Activated CD4-positive, CD25-positive, alpha-beta regulatory T cell (primary cell): ENCODE measurements around the gene FAM83E.
A peak's percentile ranks its signal among the peaks of the same experiment; 100 is the strongest.

ENCODE experiments used
- DNase-seq, 4 experiments: peaks; one replicate each; lab custom pipeline; 2025; lab: John Stamatoyannopoulos, UW

Gene FAM83E

DNA sequence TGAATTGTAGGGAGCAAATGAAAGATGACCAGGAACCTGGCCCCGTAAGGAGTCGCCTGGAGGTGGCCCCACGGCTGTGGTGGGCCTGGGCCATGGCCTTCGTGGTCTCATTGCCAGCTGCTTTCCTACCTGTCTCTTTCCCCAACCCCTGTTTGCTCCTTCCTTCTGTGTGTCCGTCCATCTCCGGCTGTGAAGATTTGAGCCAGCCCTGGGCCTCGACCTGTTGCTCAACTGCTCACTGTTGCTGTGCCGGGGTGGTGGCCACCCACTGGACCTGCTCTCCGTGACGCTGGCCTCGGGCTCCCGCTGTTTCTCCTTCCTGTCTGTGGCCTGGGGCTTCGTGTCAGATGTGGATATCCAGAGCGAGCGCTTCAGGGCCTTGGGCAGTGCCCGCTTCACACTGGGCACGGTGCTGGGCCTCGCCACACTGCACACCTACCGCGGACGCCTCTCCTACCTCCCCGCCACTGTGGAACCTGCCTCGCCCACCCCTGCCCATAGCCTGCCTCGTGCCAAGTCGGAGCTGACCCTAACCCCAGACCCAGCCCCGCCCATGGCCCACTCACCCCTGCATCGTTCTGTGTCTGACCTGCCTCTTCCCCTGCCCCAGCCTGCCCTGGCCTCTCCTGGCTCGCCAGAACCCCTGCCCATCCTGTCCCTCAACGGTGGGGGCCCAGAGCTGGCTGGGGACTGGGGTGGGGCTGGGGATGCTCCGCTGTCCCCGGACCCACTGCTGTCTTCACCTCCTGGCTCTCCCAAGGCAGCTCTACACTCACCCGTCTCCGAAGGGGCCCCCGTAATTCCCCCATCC, 13.8 kb upstream of the FAM83E start:
- no peak for DNase-seq

DNA sequence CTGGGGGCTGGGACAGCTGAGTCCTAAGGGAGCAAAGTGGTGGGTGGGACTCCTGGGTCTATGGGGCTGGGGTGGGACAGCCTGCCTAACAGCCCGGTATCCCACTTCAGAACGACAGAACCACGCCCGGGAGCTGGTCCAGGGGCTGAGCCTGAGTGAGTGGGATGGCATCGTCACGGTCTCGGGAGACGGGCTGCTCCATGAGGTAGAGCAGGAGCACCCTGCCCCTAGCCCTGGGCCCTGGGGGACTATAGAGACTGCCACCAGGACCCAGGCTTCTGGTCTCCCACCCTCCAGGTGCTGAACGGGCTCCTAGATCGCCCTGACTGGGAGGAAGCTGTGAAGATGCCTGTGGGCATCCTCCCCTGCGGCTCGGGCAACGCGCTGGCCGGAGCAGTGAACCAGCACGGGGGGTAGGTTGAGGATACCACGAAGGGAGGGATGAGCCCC, 13.0 kb upstream of the FAM83E start:
- no peak for DNase-seq

DNA sequence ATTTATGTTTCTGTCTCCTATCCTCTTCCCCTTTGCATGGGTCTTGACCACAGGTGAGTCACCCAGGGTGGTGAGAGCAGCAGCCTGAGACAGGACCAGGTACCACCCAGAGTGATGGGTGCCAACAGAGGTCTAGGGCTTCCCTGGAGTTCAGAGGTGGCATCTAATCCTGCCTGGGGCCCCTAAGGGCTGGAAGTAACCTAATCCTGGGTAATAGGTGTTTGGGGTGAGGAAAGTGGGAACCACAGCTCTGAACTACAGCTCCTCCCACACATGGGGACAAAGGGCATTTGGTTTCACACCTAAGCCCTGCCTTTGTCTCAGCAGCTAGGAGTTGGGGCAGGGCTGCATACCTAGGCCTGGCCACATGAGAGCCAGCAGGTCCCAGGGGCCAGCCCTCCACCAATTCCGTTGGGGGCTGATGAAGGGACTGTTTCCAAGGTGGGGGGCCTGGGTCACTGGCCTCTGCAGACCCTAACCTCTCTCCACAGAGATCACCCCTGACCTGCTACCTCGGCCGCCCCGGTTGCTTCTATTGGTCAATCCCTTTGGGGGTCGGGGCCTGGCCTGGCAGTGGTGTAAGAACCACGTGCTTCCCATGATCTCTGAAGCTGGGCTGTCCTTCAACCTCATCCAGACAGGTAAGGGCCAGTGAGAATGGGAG, 12.5 kb upstream of the FAM83E start:
- no peak for DNase-seq

DNA sequence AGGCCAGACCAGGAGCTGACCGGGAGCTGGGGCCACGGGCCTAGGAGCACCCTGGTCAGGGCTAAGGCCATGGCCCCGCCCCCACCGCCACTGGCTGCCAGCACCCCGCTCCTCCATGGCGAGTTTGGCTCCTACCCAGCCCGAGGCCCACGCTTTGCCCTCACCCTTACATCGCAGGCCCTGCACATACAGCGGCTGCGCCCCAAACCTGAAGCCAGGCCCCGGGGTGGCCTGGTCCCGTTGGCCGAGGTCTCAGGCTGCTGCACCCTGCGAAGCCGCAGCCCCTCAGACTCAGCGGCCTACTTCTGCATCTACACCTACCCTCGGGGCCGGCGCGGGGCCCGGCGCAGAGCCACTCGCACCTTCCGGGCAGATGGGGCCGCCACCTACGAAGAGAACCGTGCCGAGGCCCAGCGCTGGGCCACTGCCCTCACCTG, 11.0 kb upstream of the FAM83E start:
- no peak for DNase-seq

DNA sequence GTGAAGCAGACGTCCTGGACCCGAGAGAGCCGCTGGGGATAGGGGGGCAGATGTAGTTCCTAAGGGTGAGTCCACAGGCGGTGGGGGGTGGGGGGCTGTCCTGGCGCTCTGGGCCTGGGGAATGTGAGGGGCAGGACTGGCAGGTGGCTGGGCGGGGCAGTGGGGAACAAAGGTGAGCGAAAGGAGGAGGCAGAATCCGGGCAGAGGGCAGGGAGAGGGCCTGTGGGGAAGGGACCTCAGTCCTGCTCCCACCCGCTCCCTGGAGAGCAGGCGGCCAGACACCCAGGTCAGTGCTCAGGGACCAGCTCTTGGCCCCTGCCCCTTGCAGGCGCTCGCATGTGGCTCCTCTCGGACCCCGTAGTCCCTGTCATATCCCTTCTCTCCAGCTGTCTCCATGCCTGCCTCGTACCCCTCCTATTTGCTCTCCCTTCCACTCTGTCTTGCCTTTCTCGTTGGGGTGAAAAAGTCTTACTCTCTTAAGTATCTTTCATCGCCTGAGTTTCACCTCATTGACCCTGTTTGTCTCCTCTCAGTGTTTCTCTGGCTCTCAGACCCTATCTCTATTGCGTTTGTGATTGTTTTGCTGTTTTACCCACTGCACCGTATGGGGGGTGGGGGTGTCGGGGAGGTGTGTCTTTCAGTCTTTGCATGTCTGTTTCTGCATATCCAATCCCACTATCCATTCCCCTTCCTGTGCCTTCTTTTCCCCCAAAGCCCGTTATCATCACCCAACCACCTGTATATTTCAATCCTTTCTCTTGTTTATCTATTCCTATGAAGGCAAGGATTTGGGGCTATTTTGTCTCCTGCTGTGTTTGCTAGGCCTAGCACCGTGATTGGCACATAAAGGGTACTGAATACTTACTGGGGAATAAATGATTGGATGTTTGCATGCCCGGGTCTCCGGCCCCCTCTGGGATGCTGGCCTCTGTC, 10.2 kb upstream of the FAM83E start:
- DNase-seq = no peak

DNA sequence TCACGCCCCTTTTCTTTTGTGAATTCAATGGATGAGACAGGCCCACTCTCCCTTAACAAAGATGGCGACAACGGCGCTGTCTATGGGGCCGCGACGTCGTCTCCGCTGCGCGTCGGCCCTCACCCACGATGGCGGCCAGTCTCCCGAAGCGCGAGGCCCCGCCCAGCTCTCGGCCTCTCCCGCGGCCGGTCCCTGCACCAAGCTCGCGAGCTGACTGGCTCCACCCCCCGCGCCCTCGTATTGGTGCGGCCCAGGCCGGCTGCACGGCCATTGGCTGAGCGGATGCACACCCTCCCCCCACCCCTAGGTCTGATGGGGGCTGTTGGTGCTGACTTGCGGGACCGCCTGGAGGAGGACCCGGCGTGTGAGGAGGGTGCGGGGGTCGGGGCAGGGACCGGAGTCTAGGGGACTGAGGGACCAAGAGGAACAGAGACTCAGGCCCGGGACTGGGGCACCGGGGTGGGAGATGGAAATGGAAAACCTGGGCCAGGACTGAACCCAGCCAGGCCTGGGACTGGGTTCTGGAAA, 9.3 kb upstream of the FAM83E start:
- DNase-seq = peak; percentile 91 to 96 (median 92)

DNA sequence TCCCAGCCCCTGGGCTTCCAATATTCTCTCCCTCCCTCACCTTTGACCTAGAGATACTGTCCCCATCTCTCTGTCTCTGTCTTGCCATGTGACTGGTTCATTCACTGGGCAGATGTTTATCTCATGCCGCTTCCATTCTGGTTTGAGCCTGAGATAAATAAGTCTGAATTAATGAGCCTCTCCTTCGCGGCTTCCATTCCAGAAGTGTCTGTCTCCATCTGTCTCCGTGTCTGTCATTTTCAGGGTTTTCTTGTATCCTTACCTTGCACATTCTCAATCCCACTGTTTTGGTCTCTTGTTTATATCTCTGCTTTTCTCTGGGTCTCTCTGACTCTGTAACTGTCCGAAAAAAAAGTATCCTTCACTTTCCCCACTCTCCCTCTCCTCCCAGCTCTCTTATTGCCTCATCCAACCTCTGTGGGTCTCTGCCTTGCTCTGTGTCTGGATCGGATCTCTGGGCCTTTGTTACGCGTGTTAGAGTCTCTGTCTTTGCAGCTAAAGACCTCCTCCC, 8.7 kb upstream of the FAM83E start:
- DNase-seq = no peak

DNA sequence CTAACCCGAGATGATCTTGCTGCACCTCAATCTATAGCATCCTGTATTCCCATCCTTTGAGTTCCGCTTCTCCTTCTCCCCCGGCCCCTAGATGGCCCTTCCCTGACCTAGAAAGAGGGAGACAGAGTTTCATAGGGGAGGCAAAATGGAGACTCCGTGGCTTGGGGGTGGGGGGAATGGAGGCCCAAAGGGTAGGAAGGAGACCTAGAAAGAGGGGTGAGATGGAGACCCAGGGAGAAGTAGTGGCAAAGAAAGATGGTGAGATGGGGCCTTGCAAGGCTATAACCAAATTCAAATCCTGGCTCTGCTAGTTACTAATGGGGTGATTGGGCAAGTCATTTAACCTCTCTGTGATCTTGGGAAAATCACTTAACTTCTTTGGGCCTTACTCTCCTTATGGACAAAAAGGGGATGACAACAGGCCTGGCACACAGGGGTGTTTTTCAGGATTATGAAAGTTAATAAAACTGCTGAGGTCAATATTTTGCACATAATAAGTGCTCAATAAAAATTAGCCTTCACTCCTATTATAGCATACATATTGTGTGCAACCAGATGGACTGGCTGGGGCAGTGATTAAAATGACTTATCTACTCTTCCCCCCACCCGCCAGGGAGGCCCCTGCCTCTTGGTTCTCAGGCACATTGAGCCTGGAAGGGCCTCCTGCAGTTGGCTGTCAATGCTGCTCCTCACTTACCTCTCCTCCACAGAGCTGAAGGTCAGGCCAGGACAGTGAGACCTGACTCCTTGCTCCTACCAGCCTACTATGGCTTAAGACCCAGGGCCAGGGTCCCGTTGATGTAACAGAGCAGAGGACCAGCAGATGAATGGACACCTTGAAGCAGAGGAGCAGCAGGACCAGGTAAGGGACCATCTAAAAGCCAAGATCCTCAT, 5.1 kb upstream of the FAM83E start:
- DNase-seq = no peak

DNA sequence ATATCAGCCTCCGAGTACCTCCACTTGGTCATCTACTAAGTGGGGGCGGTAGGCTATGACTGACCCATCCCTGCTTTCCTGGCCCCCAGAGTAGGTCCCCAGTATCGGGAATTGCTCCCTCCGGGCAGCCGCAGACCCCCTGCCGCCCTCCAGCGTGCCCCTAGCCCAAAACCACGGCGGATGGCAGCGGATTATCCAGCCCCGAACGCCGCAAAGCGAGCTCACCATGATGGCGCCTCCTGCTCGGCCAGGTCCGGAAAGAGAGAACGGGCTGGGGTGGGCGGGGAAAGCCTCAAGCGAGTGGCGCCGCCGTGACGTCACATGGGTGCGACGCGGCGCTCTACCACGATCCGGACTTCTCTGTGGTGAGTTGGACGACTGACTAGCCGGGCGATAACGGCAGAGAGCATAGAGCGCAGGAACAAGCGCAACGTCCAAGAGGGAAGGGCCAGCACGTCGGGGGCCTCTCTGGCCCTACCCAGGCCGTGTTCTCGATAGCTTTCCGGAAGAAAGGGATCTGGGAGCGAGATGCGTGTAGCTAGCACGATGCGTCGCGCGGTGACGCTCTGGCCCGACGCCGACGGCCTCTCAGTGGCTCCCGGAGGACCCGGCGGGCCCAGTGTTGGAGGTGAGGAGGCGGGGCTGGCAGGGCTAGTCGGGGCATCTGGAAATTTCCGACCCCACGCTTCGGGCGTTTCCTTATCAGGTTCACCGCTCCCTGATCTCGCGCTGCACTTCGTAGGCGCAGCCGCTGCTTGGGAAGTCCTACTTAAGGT, 4.2 kb upstream of the FAM83E start, which contains the start of the genes RPL18 and SPHK2:
TSS of gene RPL18 (minus strand) at position 263 of the 776 bp plus-strand sequence. CDS start at position 228, 35 bp downstream.
TSS of gene SPHK2 (plus strand) at position 591 of the 776 bp plus-strand sequence. CDS start 1,009 bp downstream, outside the sequence.
- DNase-seq = peak; percentile 93 to 96 (median 96)

DNA sequence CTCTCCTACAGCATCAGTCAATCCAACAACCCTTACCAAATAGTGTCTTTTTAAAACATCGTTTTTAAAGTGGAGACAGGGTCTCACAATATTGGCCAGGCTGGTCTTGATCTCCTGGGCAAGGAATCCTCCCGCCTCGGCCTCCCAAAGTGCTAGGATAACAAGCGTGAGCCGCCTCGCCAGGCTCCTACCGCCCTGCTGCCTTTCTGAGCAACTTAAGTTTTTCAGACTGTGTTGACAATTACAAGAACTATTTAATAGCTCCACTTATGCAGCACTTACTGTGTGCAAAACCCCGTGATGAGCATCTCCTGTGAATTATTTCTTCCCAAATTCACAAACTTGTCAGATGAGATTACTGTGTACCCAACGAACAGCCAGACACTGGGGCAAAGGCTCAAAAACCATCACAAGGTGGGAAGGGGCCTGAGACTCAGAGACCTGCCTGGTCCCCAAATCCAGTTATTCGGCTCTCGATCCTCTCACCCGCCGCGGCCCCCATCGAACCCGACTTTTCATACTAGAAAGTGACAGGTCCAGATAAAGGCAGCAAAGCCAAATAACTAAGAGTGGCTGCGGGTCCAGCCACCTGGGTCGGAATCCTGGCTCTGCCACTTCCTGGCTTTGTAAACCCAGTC, 3.5 kb upstream of the FAM83E start:
- DNase-seq = no peak

DNA sequence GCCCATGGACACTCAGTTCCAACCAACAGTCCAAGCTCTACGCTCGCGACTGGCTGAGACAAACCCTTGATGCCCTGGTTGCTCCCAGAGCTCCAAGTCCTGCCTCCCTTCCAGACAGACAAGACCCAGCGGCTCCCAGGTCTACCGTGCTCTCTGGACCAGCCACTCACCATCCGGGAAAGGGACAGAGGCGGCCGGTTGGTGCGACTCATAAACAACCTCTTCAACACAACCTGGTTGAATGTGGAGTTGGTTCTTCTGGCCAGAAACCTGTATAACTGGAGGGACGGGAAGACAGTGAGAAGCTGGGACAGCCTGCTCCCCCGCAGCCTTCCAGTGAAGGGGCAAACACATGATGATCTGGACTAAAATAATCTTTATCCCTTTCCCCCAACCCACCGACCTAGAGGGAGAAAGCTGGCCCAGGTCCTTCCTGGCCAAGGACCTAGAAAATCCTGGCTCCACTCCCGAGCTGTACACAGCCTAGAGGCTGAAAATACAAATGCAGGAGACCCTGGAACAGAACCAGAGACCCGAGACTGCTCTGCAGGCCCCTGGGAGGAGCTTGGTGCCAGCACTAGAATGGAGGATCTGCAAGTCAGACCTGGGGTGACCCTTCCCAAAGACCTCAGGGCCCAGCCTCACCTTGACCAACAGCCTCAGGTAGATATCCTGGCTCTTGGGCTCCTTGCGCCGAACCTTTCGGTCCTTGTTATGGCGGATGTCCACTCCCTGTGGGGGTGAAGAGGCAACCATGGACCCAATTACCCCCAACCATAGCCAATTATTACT, 2.5 kb upstream of the FAM83E start:
- DNase-seq = no peak

DNA sequence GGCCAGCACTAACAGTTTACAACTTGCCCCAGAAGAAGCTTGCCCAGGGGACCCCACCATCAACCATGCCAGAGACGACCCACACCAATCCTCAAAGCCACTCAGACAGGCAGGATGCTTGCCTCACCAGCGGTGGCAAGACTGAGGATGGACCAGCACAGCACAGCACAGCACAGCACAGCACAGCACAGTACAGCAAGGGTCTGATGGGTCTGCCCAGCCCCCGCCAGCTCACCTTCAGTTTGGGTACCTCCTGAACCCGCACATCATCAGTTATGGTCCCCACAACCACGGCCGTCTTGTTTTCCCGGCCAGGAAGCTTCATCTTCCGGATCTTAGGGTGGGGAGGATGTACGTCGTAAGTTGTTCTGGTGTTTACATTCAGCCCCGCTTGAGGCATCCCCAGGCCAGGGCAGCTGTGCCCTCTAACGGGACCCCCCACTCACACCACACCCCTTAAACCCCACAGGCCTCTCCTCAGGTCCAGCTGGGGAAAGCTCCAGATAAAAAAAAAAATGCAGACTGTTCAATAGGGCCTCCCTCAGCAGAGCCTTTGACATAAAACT, 1.7 kb upstream of the FAM83E start:
- DNase-seq = no peak

DNA sequence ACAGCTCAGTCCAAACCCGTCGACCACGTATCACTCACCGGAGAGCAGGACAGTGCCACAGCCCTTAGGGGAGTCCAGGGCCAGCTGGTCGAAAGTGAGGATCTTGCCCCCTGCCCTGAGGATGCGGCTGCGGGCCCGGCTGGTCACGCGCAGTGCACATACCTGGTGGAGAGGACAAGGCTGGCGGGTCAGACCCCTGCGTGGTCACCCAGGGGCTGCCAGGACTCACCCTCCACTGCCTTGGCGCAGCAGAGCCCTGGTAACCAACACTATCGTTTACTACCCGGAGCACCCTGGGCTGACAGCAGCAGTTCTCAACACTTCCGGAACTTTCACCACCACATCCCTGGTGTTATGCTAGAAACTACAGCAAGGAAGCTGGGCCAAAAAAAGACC, 1.2 kb upstream of the FAM83E start:
- DNase-seq = no peak

DNA sequence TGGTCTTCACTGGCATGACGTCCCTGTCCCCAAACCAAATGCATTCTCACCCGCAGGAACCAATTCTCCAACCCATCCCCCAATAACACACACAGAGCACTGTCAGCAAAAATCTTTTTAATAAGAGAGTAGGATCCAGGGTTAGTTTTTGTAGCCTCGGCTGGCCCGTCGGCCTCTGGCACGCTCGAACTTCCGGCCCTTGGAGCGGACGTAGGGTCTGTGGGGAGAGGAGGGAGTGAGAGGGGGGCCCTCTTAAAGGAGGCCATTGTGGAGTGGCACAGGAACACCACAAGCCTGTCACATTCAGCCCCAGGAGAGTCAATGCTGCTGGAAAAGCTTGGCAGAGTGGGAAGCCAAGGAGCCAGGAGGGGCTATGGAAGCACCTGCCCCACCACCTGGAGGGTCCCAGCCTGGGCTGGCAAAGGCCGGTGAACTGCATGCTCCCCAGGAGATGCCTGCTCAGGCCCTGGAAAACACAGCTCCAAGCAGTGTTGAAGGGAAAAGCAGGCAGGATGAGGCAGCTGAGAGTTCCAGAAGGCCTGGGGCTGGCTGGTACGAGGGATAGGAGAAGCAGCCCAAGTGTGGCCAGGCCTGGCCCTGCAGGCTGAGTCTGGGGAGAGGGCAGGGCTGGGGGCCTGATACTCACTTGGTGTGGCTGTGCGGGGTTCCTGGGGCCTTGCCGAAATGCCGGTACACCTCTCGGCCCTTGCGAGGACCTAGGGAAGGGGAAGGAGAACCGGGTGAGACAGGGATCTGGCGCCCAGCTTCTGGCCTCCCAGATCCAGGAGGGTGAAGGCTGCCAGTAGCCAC, 560 bp upstream of the FAM83E start:
- no peak for DNase-seq

DNA sequence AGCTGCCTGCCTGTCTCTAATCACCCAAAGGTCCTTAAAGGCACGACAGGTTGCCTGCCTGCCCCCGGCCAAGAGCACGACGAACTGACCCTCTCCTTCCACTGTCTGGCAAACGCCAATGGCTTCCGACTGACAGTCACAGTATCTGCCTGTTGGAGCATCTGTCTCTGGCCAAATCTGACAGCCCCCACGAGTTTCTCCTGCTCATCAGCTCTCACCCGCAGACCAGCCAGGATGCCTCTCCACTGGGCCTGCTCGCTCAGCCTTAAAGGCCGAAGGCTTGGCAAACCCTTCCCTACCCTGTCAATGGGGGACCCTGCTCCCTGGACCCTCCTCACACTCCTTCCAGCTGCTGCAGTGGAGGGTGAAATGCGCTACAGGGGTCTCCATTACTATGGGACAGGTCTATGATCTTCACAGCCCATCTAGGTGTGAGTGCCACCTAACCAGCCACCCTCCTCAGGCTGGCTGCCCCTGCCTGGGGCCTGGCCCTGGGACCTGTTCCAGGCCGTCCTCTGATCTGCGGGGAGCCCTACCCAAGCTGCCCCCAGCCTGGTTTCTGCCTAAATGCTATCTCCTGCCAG, 932 bp downstream of the FAM83E start:
- no peak for DNase-seq

DNA sequence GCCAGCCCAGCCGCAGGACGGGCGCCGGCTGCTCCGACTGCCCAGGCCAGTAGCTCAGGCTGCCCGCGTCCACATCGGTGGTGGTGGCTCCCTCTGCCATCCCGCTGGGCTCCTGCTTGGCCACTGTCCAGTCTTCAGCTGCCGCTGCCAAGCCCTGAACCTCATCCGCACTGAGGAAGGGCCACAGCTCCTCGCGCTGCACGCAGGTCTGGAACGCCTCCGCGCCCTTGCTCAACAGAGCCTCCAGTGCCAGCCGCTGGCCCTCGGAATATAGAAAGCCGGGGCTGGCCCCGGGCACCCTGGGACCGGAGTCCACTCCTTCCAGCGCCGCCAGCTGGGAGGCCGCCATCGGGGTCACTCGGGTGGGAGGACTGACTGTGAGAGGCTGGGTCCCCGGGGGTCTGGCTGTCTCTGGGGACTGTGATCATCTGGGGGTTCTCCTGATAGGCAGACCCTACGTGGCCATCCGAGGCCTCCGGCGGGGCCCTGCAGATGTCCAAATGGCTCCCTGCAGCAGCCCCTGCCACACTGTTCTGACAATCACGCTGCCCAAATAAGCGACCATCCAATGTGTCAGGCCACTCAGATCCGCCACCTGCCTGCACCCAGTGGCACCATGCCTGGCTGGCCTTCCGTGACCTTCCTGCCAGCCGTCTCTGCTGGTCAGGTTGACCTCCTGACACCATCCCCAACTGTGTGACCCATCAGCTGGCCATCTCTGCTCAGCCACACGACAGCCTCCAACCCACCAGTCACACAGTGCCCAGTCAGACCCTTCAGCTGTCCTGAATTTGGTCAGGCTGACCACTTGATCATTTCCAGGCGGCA, 1.6 kb downstream of the FAM83E start:
- no peak for DNase-seq
